ENCODE data around the gene NOP14. TPM values are rescaled to one million over a fixed set of nuclear protein-coding genes. Genes with fewer than 3 reads are reported as not detected.
"Not testable (repeated sequence)": the region's sequence is repeated elsewhere in the genome, so short reads cannot be mapped to it uniquely, and the experiment has no call there.

The NOP14 gene
- total RNA-seq, 1 donor from 2014 or later = 5.6 TPM

- DNase-seq = no peak
Observed at GRCh38 chr4:2961811-2962441, 1.3 kb downstream of the NOP14 start.

- no peak for DNase-seq
Observed at GRCh38 chr4:2961421-2961810, 1.8 kb downstream of the NOP14 start.

- not testable (repeated sequence) for DNase-seq
Observed at GRCh38 chr4:2960450-2960849, 2.8 kb downstream of the NOP14 start.

- no peak for DNase-seq
Observed at GRCh38 chr4:2958446-2958845, 4.8 kb downstream of the NOP14 start.

- not testable (repeated sequence) for DNase-seq
Observed at GRCh38 chr4:2955186-2956044, 7.8 kb downstream of the NOP14 start.

- DNase-seq = no peak
Observed at GRCh38 chr4:2954358-2955185, 8.6 kb downstream of the NOP14 start.

- DNase-seq = no peak
Observed at GRCh38 chr4:2953496-2953895, 9.7 kb downstream of the NOP14 start.

- DNase-seq = no peak
Observed at GRCh38 chr4:2950221-2950989, 12.8 kb downstream of the NOP14 start.

- DNase-seq = no peak
Observed at GRCh38 chr4:2949782-2950125, 13.5 kb downstream of the NOP14 start.

- DNase-seq = no peak
Observed at GRCh38 chr4:2948895-2949781, 14.1 kb downstream of the NOP14 start.

GRCh38 chr4:2947926-2948325 lies 15.3 kb downstream of the NOP14 start:
- DNase-seq = no peak

GRCh38 chr4:2946812-2947600 lies 16.2 kb downstream of the NOP14 start:
- no peak for DNase-seq

- DNase-seq = not testable (repeated sequence)
Observed at GRCh38 chr4:2945619-2946604, 17.3 kb downstream of the NOP14 start.

GRCh38 chr4:2944586-2945526 lies 18.4 kb downstream of the NOP14 start:
- DNase-seq = no peak

- DNase-seq = no peak
Observed at GRCh38 chr4:2944091-2944482, 19.1 kb downstream of the NOP14 start.

- DNase-seq = no peak
Observed at GRCh38 chr4:2943364-2944090, 19.7 kb downstream of the NOP14 start.
